ENCODE results near the gene SH3GLB1.
A peak's percentile ranks its signal among the peaks of the same experiment; 100 is the strongest.

SH3GLB1 gene

GRCh38 chr1:86757272-86757984 lies 53.1 kb downstream of the SH3GLB1 start:
- H3K4me3 ChIP-seq (ENCODE audit: low read length): no peak overlapping the region
- TF ChIP-seq, protein P1, sequence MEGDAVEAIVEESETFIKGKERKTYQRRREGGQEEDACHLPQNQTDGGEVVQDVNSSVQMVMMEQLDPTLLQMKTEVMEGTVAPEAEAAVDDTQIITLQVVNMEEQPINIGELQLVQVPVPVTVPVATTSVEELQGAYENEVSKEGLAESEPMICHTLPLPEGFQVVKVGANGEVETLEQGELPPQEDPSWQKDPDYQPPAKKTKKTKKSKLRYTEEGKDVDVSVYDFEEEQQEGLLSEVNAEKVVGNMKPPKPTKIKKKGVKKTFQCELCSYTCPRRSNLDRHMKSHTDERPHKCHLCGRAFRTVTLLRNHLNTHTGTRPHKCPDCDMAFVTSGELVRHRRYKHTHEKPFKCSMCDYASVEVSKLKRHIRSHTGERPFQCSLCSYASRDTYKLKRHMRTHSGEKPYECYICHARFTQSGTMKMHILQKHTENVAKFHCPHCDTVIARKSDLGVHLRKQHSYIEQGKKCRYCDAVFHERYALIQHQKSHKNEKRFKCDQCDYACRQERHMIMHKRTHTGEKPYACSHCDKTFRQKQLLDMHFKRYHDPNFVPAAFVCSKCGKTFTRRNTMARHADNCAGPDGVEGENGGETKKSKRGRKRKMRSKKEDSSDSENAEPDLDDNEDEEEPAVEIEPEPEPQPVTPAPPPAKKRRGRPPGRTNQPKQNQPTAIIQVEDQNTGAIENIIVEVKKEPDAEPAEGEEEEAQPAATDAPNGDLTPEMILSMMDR (IDR thresholded peaks at IDR 0.05; ENCODE audit: insufficient read depth, low read depth, low read length, missing control alignments): no peak
- DNase-seq (ENCODE audit: low read depth): peak; percentile 40

GRCh38 chr1:86758570-86758969 lies 54.2 kb downstream of the SH3GLB1 start:
- peak; percentile 72 for DNase-seq (ENCODE audit: low read depth)
- TF ChIP-seq, protein P1 (IDR thresholded peaks at IDR 0.05; ENCODE audit: insufficient read depth, low read depth, low read length, missing control alignments): no peak
- no peak overlapping the region for H3K4me3 ChIP-seq (ENCODE audit: low read length)

- H3K4me3 ChIP-seq (ENCODE audit: low read length): no peak overlapping the region
- TF ChIP-seq, protein P1 (IDR thresholded peaks at IDR 0.05; ENCODE audit: insufficient read depth, low read depth, low read length, missing control alignments): no peak
- no peak for DNase-seq (ENCODE audit: low read depth)
Observed at GRCh38 chr1:86760199-86760598, 55.8 kb downstream of the SH3GLB1 start.

GRCh38 chr1:86762336-86762735 lies 58.0 kb downstream of the SH3GLB1 start:
- TF ChIP-seq, protein P1 (IDR thresholded peaks at IDR 0.05; ENCODE audit: insufficient read depth, low read depth, low read length, missing control alignments): no peak
- H3K4me3 ChIP-seq (ENCODE audit: low read length): no peak overlapping the region
- no peak for DNase-seq (ENCODE audit: low read depth)

DNA sequence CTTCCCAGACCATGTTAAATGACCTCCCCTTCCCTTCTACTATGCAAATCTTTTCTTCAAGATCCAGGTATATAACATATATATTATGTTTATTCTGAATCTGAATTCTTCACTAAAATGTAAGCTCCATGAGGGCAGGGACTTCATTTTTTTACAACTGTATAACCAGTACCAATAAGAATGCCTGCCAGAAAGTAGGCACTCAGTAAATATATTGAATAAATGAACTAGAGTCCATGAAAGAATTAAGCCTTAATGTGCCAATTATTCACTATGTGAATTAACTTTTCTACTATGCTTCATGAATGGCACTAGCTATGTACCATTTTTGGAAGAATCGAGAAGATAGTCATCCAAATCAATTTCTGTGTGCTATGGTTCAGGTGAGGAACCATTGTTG lies 60.1 kb downstream of the SH3GLB1 start:
- no peak overlapping the region for H3K4me3 ChIP-seq (ENCODE audit: low read length)
- no peak for DNase-seq (ENCODE audit: low read depth)
- TF ChIP-seq, protein P1 (IDR thresholded peaks at IDR 0.05; ENCODE audit: insufficient read depth, low read depth, low read length, missing control alignments): no peak

GRCh38 chr1:86765073-86765472 lies 60.7 kb downstream of the SH3GLB1 start:
- TF ChIP-seq, protein P1 (IDR thresholded peaks at IDR 0.05; ENCODE audit: insufficient read depth, low read depth, low read length, missing control alignments): no peak
- DNase-seq (ENCODE audit: low read depth): no peak
- no peak overlapping the region for H3K4me3 ChIP-seq (ENCODE audit: low read length)

DNA sequence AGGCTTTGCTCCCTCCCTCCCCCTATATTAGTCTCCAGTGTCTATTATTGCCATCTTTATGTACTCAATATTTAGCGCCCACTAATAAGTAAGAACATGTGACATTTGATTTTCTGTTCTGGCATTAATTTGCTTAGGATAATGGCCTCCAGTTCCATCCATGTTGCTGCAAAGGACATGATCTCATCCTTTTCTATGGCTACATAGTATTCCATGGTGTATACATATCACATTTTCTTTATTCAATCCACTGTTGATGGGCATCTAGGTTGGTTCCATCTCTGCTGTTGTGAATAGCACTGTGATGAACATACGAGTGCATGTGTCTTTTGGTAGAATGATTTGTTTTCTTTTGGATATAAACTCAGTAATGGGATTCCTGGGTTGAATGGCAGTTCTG lies 61.3 kb downstream of the SH3GLB1 start:
- H3K4me3 ChIP-seq (ENCODE audit: low read length): no peak overlapping the region
- no peak for DNase-seq (ENCODE audit: low read depth)
- TF ChIP-seq, protein P1 (IDR thresholded peaks at IDR 0.05; ENCODE audit: insufficient read depth, low read depth, low read length, missing control alignments): no peak
